H9 (cell line): ENCODE results near the gene FOXN1. TPM values are rescaled to one million over a fixed set of nuclear protein-coding genes. Genes with fewer than 3 reads are reported as not detected.

Experiments
- DNase-seq: peaks from one replicate; pipeline ENCODE4 v3.0.0-alpha.2; 2017
- H2AFZ ChIP-seq: one replicate; pipeline ENCODE4 v1.6.1; 2013; ENCODE audit warnings: mild to moderate bottlenecking, low read length, control low read depth, moderate library complexity
- H2AK5ac ChIP-seq: 2 replicates; pipeline ENCODE4 v1.6.1; 2013; ENCODE audit warnings: low read length, control low read depth, mixed read lengths; ENCODE audit not compliant: insufficient read length
- H2BK120ac ChIP-seq: one replicate; pipeline ENCODE4 v1.6.1; 2013; ENCODE audit warnings: low read depth, mild to moderate bottlenecking, low read length, control low read depth, inconsistent platforms; ENCODE audit not compliant: poor library complexity, severe bottlenecking
- H2BK12ac ChIP-seq: 2 replicates; pipeline ENCODE4 v1.6.1; 2013; ENCODE audit warnings: low read length, control low read depth, mixed read lengths, low read depth; ENCODE audit not compliant: insufficient read length
- H2BK15ac ChIP-seq: 2 replicates; pipeline ENCODE4 v1.6.1; 2013; ENCODE audit warnings: low read depth, low read length, control low read depth
- H2BK20ac ChIP-seq: one replicate; pipeline ENCODE4 v1.6.1; 2013; ENCODE audit warnings: low read depth, mild to moderate bottlenecking, low read length, control low read depth, inconsistent platforms; ENCODE audit not compliant: poor library complexity, severe bottlenecking
- H2BK5ac ChIP-seq: 2 replicates; pipeline ENCODE4 v1.6.1; 2013; ENCODE audit warnings: low read length, control low read depth, mixed read lengths; ENCODE audit not compliant: insufficient read length
- H3K14ac ChIP-seq: 2 replicates; pipeline ENCODE4 v1.6.1; 2013; ENCODE audit warnings: low read length, control low read depth; ENCODE audit not compliant: insufficient read depth
- H3K18ac ChIP-seq: 2 replicates; pipeline ENCODE4 v1.6.1; 2013; ENCODE audit warnings: low read depth, mild to moderate bottlenecking, mixed read lengths, low read length, control low read depth; ENCODE audit not compliant: insufficient read length
- H3K23ac ChIP-seq: 2 replicates; pipeline ENCODE4 v1.6.1; 2013; ENCODE audit warnings: low read length, control low read depth, mixed read lengths, low read depth; ENCODE audit not compliant: insufficient read length
- H3K23me2 ChIP-seq: 2 replicates; pipeline ENCODE4 v1.6.1; 2013; ENCODE audit warnings: low read depth, mild to moderate bottlenecking, mixed read lengths, low read length, control low read depth; ENCODE audit not compliant: insufficient read length, poor library complexity, severe bottlenecking
- H3K27ac ChIP-seq: 2 replicates; pipeline ENCODE4 v1.5.1; 2013; ENCODE audit warnings: low read length, control low read depth, mixed read lengths, low read depth; ENCODE audit not compliant: insufficient read length
- H3K27me3 ChIP-seq: 2 replicates; pipeline ENCODE4 v1.6.1; 2013; ENCODE audit warnings: low read length, control low read depth, inconsistent platforms; ENCODE audit not compliant: insufficient read depth
- H3K4ac ChIP-seq: 2 replicates; pipeline ENCODE4 v1.6.1; 2013; ENCODE audit warnings: low read depth, mild to moderate bottlenecking, control low read depth, inconsistent platforms, low read length, moderate library complexity
- H3K4me1 ChIP-seq: 2 replicates; pipeline ENCODE4 v1.6.1; 2013; ENCODE audit warnings: low read length, control low read depth, inconsistent platforms; ENCODE audit not compliant: insufficient read depth
- H3K4me2 ChIP-seq: 2 replicates; pipeline ENCODE4 v1.6.1; 2013; ENCODE audit warnings: low read length, control low read depth, mixed read lengths; ENCODE audit not compliant: insufficient read length, insufficient read depth
- H3K56ac ChIP-seq: 2 replicates; pipeline ENCODE4 v1.6.1; 2013; ENCODE audit warnings: low read depth, mild to moderate bottlenecking, mixed read lengths, low read length, control low read depth; ENCODE audit not compliant: insufficient read length
- H3K79me1 ChIP-seq: 2 replicates; pipeline ENCODE4 v1.6.1; 2013; ENCODE audit warnings: low read depth, mild to moderate bottlenecking, moderate library complexity, low read length, control low read depth, inconsistent platforms; ENCODE audit not compliant: insufficient read depth, poor library complexity, severe bottlenecking
- H3K79me2 ChIP-seq: 2 replicates; pipeline ENCODE4 v1.6.1; 2013; ENCODE audit warnings: low read length, control low read depth, inconsistent platforms; ENCODE audit not compliant: insufficient read depth
- H3K9ac ChIP-seq: 2 replicates; pipeline ENCODE4 v1.6.1; 2013; ENCODE audit warnings: low read length, control low read depth, mixed read lengths; ENCODE audit not compliant: insufficient read length; ENCODE audit errors: extremely low read depth
- H3K9me3 ChIP-seq: one replicate; pipeline ENCODE4 v1.6.1; 2013; ENCODE audit warnings: low read depth, low read length, inconsistent platforms; ENCODE audit not compliant: control insufficient read depth
- H3T11ph ChIP-seq: one replicate; pipeline ENCODE4 v1.6.1; 2013; ENCODE audit warnings: mild to moderate bottlenecking, low read length, control low read depth, inconsistent platforms
- H4K20me1 ChIP-seq: one replicate; pipeline ENCODE4 v1.6.1; 2013; ENCODE audit not compliant: control insufficient read depth, insufficient read length, insufficient read depth
- H4K5ac ChIP-seq: 2 replicates; pipeline ENCODE4 v1.6.1; 2013; ENCODE audit warnings: low read depth, mild to moderate bottlenecking, mixed read lengths, low read length, control low read depth; ENCODE audit not compliant: insufficient read length
- H4K8ac ChIP-seq: replicated peaks from 2 replicates; pipeline ENCODE4 v1.6.1; 2013; ENCODE audit warnings: low read length, control low read depth, mixed read lengths, low read depth; ENCODE audit not compliant: insufficient read length
- H4K91ac ChIP-seq: 2 replicates; pipeline ENCODE4 v1.6.1; 2013; ENCODE audit warnings: low read depth, mild to moderate bottlenecking, moderate library complexity, mixed read lengths, low read length, control low read depth; ENCODE audit not compliant: insufficient read length
- H3K27ac Mint-ChIP-seq, 3 experiments: 2 replicates in 2 of 3; 3 replicates in 1 of 3; pipeline ENCODE4 v1.8.0; 2020 to 2021; ENCODE audit warnings: mixed read lengths in 3 of 3, mild to moderate bottlenecking in 1 of 3, moderate library complexity in 1 of 3
- H3K27me3 Mint-ChIP-seq: 2 replicates; pipeline ENCODE4 v1.8.0; 2021; ENCODE audit warnings: low read depth, mild to moderate bottlenecking, moderate library complexity, mixed read lengths
- H3K36me3 Mint-ChIP-seq, 3 experiments: 2 replicates in 2 of 3; 3 replicates in 1 of 3; pipeline ENCODE4 v1.8.0; 2020 to 2021; ENCODE audit warnings: low read depth in 3 of 3, mixed read lengths in 3 of 3; ENCODE audit not compliant: insufficient read depth in 1 of 3
- H3K4me1 Mint-ChIP-seq, 2 experiments: 2 replicates each; pipeline ENCODE4 v1.8.0; 2020; ENCODE audit warnings: mixed read lengths in 2 of 2
- H3K4me3 Mint-ChIP-seq, 2 experiments: 2 replicates in 1 of 2; 3 replicates in 1 of 2; pipeline ENCODE4 v1.8.0; 2020 to 2021; ENCODE audit warnings: mild to moderate bottlenecking in 2 of 2, mixed read lengths in 2 of 2, moderate library complexity in 1 of 2
- H3K9me3 Mint-ChIP-seq, 2 experiments: 2 replicates in 1 of 2; 3 replicates in 1 of 2; pipeline ENCODE4 v1.8.0; 2020; ENCODE audit warnings: mild to moderate bottlenecking in 2 of 2, mixed read lengths in 2 of 2, moderate library complexity in 1 of 2
- CTCF ChIP-seq: fragments of 200-600 bp; sonication (generic); conservative IDR thresholded peaks from 3 replicates; pipeline ENCODE4 v1.8.0; 2021; ENCODE audit warnings: antibody characterized with exemption, mild to moderate bottlenecking
- WGBS: extraction: QIAGEN DNeasy Blood & Tissue Kit; methylation state at CpG from one replicate; pipeline ENCODE4 v1.1.7; 2013; ENCODE audit warnings: missing lambda C conversion rate, low lambda C conversion rate, mixed read lengths; ENCODE audit not compliant: insufficient read length; ENCODE audit errors: extremely low coverage; 5-methylcytosine and 5-hydroxymethylcytosine counted together
- total RNA-seq: library from RNA; stranded (reverse); gene quantifications from 2 replicates; pipeline ENCODE4 v1.2.1, GENCODE V29; 2021

The FOXN1 gene
- total RNA-seq, 1 experiment from 2014 or later: not detected

- Histone ChIP-seq H3T11ph (no peak overlapping the region), H3K23ac (no peak overlapping the region), H3K56ac (no peak overlapping the region), H3K27me3 (no peaks in the 10 kb centered on the region), H4K91ac (no peak overlapping the region), H3K27ac (no peak overlapping the region), H3K4me2 (no peak overlapping the region), H2BK5ac (no peak overlapping the region), H3K4me1 (no peaks in the 10 kb centered on the region; the same call in 1 of the 2 replicates), H3K14ac (no peak overlapping the region), H2BK120ac (no peak overlapping the region), H3K23me2 (no peaks in the 10 kb centered on the region), H3K18ac (no peak overlapping the region), H2BK20ac (no peak overlapping the region), H3K79me2 (no peaks in the 10 kb centered on the region), H2BK12ac (no peak overlapping the region), H2BK15ac (no peak overlapping the region), H4K8ac (no peak overlapping the region), H2AK5ac (no peak overlapping the region), H4K5ac (no peak overlapping the region), H2AFZ (no peak overlapping the region), H3K4ac (no peak overlapping the region), H3K79me1 (no peaks in the 10 kb centered on the region), H3K9me3 (no peaks in the 10 kb centered on the region), H3K9ac (no peak overlapping the region), H4K20me1 (no peaks in the 10 kb centered on the region)
- no peak for DNase-seq
- Mint-ChIP-seq H3K4me3 (no peak overlapping the region), H3K27me3 (peaks cover 6% of the 10 kb centered on the region), H3K4me1 (peaks cover 8 to 35% of the 10 kb centered on the region in 2 experiments), H3K9me3 (no peaks in the 10 kb centered on the region), H3K36me3 (no peaks in the 10 kb centered on the region), H3K27ac (no peak overlapping the region)
- no peak for TF ChIP-seq CTCF
- no CpG with 5 or more reads among the region's 3 CpGs for WGBS
These were observed 2.7 kb upstream of the FOXN1 start for GRCh38 chr17:28503420-28503819.
